ENCODE measurements around the gene ADAMTSL3. TPM values are rescaled to one million over a fixed set of nuclear protein-coding genes. Genes with fewer than 3 reads are reported as not detected.

Gene ADAMTSL3
- total RNA-seq, 2 donors from 2014 or later, result 0.79 to 3.4 TPM

DNA sequence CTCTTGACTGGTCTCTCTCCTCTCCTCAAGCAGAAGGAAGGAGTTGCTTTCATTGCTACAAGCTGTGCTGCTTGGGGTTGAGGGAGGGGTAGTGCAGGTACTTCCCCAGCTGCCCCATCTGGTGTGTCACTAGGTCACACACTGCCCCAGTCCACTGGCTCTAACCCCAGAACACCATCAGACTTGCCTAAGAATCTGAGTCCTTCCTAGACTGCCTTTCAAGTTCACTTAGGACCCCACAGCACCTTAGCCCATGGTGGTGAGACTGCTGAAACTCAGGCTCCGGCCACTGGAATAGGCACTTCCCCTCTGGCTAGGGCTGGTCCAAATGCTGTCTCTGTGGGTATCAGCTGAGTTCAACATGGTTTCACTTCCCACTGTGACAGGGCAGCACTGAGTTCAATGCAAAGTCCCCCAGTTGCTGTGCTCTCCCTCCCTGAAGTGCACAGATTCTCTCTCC lies 301.9 kb downstream of the ADAMTSL3 start:
- no peak for TF ChIP-seq CTCF (conservative IDR thresholded peaks at IDR 0.05)

GRCh38 chr15:83956887-83957286 lies 303.0 kb downstream of the ADAMTSL3 start:
- no peak overlapping the region for H3K9ac ChIP-seq (ENCODE audit: extremely low read depth, low read length, poor library complexity, severe bottlenecking)
- H3K4me1 Mint-ChIP-seq, result no peaks in the 10 kb centered on the region
- H3K9me3 Mint-ChIP-seq, result no peaks in the 10 kb centered on the region
- H3K27ac Mint-ChIP-seq, result no peak overlapping the region
- no peaks in the 10 kb centered on the region for H3K36me3 Mint-ChIP-seq (ENCODE audit: low read depth)
- DNase-seq, result no peak
- no peak for TF ChIP-seq CTCF (conservative IDR thresholded peaks at IDR 0.05)
- H3K27me3 Mint-ChIP-seq (ENCODE audit: insufficient read depth), result peaks cover 1% of the 10 kb centered on the region
- no peak overlapping the region for H3K27ac ChIP-seq (ENCODE audit: low read depth, low read length)
- no peak overlapping the region for H3K4me3 Mint-ChIP-seq
- no peak overlapping the region for H3K4me3 ChIP-seq (ENCODE audit: low read length)
- no peaks in the 10 kb centered on the region for H3K36me3 ChIP-seq (ENCODE audit: control insufficient read depth, insufficient read depth, low read length)
- 90 to 91% methylated on average over 4 of the region's 4 CpGs for WGBS, 2 experiments (ENCODE audit: insufficient coverage in 1 of 2, insufficient read length in 1 of 2)
- no peaks in the 10 kb centered on the region for H3K9me3 ChIP-seq (ENCODE audit: control insufficient read depth, low read length)
- H3K4me1 ChIP-seq (ENCODE audit: control insufficient read depth, insufficient read depth, low read length), result no peaks in the 10 kb centered on the region
- no peaks in the 10 kb centered on the region for H3K27me3 ChIP-seq (ENCODE audit: control insufficient read depth, insufficient read depth, low read length, poor library complexity, severe bottlenecking)

More for the DNA sequence above, 301.9 kb downstream of the ADAMTSL3 start:
- no peak overlapping the region for H3K27ac ChIP-seq (ENCODE audit: low read depth, low read length)
- H3K36me3 ChIP-seq (ENCODE audit: control insufficient read depth, insufficient read depth, low read length), result no peaks in the 10 kb centered on the region
- no peaks in the 10 kb centered on the region for H3K9me3 ChIP-seq (ENCODE audit: control insufficient read depth, low read length)
- Mint-ChIP-seq H3K27ac (no peak overlapping the region), H3K4me1 (no peaks in the 10 kb centered on the region), H3K27me3 (ENCODE audit: insufficient read depth) (peaks cover 1% of the 10 kb centered on the region), H3K4me3 (no peak overlapping the region), H3K9me3 (no peaks in the 10 kb centered on the region), H3K36me3 (ENCODE audit: low read depth) (no peaks in the 10 kb centered on the region)
- H3K27me3 ChIP-seq (ENCODE audit: control insufficient read depth, insufficient read depth, low read length, poor library complexity, severe bottlenecking), result no peaks in the 10 kb centered on the region
- no peak for DNase-seq
- H3K9ac ChIP-seq (ENCODE audit: extremely low read depth, low read length, poor library complexity, severe bottlenecking), result no peak overlapping the region
- H3K4me1 ChIP-seq (ENCODE audit: control insufficient read depth, insufficient read depth, low read length), result no peaks in the 10 kb centered on the region
- 88 to 91% methylated on average over 1 of the region's 1 CpG for WGBS, 2 experiments (ENCODE audit: insufficient coverage in 1 of 2, insufficient read length in 1 of 2)
- H3K4me3 ChIP-seq (ENCODE audit: low read length), result no peak overlapping the region

DNA sequence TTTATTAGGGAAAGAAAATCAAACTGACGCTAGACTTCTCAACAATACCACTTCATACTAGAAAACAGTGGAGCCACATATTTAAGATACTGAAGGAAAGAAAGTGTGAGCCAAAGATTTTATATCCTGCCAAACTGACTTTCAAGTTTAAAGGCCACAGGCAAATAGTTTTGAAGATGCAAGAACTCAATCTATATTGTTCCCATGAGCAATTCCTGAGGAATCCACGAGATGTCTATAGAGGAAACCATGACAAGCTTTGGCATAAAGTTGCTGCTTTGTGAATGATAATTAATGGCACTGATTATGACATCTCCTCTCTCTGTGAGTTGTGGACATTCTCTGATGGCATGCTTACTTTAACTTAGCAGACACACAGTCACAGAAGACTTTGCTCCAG lies 305.6 kb downstream of the ADAMTSL3 start:
- 94 to 100% methylated on average over 1 of the region's 2 CpGs for WGBS, 2 experiments (ENCODE audit: insufficient coverage in 1 of 2, insufficient read length in 1 of 2)

More for the DNA sequence above, 305.6 kb downstream of the ADAMTSL3 start:
- Mint-ChIP-seq H3K27me3 (ENCODE audit: insufficient read depth) (peaks cover 8% of the 10 kb centered on the region), H3K36me3 (ENCODE audit: low read depth) (no peaks in the 10 kb centered on the region), H3K4me3 (no peak overlapping the region), H3K27ac (no peak overlapping the region), H3K4me1 (no peaks in the 10 kb centered on the region), H3K9me3 (peaks cover 8% of the 10 kb centered on the region)
- no peak for DNase-seq
- Histone ChIP-seq H3K36me3 (ENCODE audit: control insufficient read depth, insufficient read depth, low read length) (no peaks in the 10 kb centered on the region), H3K9me3 (ENCODE audit: control insufficient read depth, low read length) (no peaks in the 10 kb centered on the region), H3K27ac (ENCODE audit: low read depth, low read length) (no peak overlapping the region), H3K9ac (ENCODE audit: extremely low read depth, low read length, poor library complexity, severe bottlenecking) (no peak overlapping the region), H3K4me1 (ENCODE audit: control insufficient read depth, insufficient read depth, low read length) (no peaks in the 10 kb centered on the region), H3K4me3 (ENCODE audit: low read length) (no peak overlapping the region), H3K27me3 (ENCODE audit: control insufficient read depth, insufficient read depth, low read length, poor library complexity, severe bottlenecking) (no peaks in the 10 kb centered on the region)
- no peak for TF ChIP-seq CTCF (conservative IDR thresholded peaks at IDR 0.05)
